Endothelial cell of umbilical vein (primary cell): ENCODE data around the gene ATRIP.

Experiments
- CTCF ChIP-seq, 2 donors: IDR thresholded peaks; 1 replicate in 1 of 2; 2 replicates in 1 of 2; pipeline ENCODE4 v1.5.1; 2011; ENCODE audit warnings: low read length in 2 of 2, mild to moderate bottlenecking in 2 of 2, moderate library complexity in 2 of 2, control low read depth in 1 of 2, inconsistent platforms in 1 of 2, low read depth in 1 of 2; ENCODE audit not compliant: insufficient read depth in 1 of 2; ENCODE audit errors: extremely low read depth in 1 of 2
- EZH2 ChIP-seq: IDR thresholded peaks from 2 replicates; pipeline ENCODE4 v1.6.1; 2012; ENCODE audit warnings: borderline replicate concordance, low read depth, mild to moderate bottlenecking, moderate library complexity, low read length, inconsistent platforms; ENCODE audit not compliant: severe bottlenecking
- JUN ChIP-seq: IDR thresholded peaks from 2 replicates; pipeline ENCODE4 v1.6.1; 2011; ENCODE audit warnings: borderline replicate concordance, low read depth; ENCODE audit not compliant: insufficient read length, insufficient read depth
- MAX ChIP-seq: IDR thresholded peaks from 2 replicates; pipeline ENCODE4 v1.6.1; 2011; ENCODE audit not compliant: insufficient read depth, insufficient read length
- MYC ChIP-seq: IDR thresholded peaks from one replicate; pipeline ENCODE4 v1.6.1; 2011; ENCODE audit warnings: mild to moderate bottlenecking, low read depth, low read length
- POLR2A ChIP-seq: IDR thresholded peaks from 2 replicates; pipeline ENCODE4 v1.6.1; 2012; ENCODE audit warnings: low read depth, mild to moderate bottlenecking, control low read depth, low read length
- POLR2AphosphoS5 ChIP-seq: IDR thresholded peaks from 2 replicates; pipeline ENCODE4 v1.6.1; 2012; ENCODE audit warnings: low read depth, mild to moderate bottlenecking, control low read depth, low read length, moderate library complexity; ENCODE audit not compliant: insufficient read depth

- peak; percentile 100 for TF ChIP-seq CTCF (IDR thresholded peaks at IDR 0.05; ENCODE audit: extremely low read depth in 1 of 2, insufficient read depth in 1 of 2, low read depth in 1 of 2, low read length in 2 of 2)
- no peak for TF ChIP-seq POLR2AphosphoS5
- TF ChIP-seq POLR2A, result no peak
- TF ChIP-seq MAX, result no peak
- no peak for TF ChIP-seq EZH2
- no peak for TF ChIP-seq MYC
- TF ChIP-seq JUN, result no peak
These were observed 10.6 kb upstream of the ATRIP start for GRCh38 chr3:48435774-48436476.
